Liver (tissue), 9 donors: ENCODE results near the gene DNASE2B. TPM values are rescaled to one million over a fixed set of nuclear protein-coding genes. Genes with fewer than 3 reads are reported as not detected.

ENCODE experiments used
- DNase-seq: peaks from one replicate; pipeline ENCODE4 v3.0.0-alpha.2; 2017; ENCODE audit warnings: low spot score
- H3K27ac ChIP-seq, 2 donors: one replicate each; pipeline ENCODE4 v1.7.0; 2013; ENCODE audit warnings: inconsistent platforms in 2 of 2, low read length in 2 of 2, control low read depth in 1 of 2, low read depth in 1 of 2, mild to moderate bottlenecking in 1 of 2
- H3K27me3 ChIP-seq, 4 donors: one replicate each; pipeline versions ENCODE4 v1.6.1 to v1.7.0; 2013; ENCODE audit warnings: low read length in 3 of 4, inconsistent platforms in 1 of 4, mild to moderate bottlenecking in 1 of 4, moderate library complexity in 1 of 4; ENCODE audit not compliant: control insufficient read depth in 4 of 4, insufficient read depth in 4 of 4
- H3K36me3 ChIP-seq, 4 donors: one replicate each; pipeline versions ENCODE4 v1.6.1 to v1.7.0; 2013; ENCODE audit warnings: low read length in 3 of 4, mild to moderate bottlenecking in 3 of 4, low read depth in 1 of 4, moderate library complexity in 1 of 4; ENCODE audit not compliant: control insufficient read depth in 4 of 4, insufficient read depth in 3 of 4
- H3K4me1 ChIP-seq, 4 donors: one replicate each; pipeline versions ENCODE4 v1.6.1 to v1.7.0; 2013; ENCODE audit warnings: low read length in 3 of 4, mild to moderate bottlenecking in 3 of 4, moderate library complexity in 1 of 4; ENCODE audit not compliant: control insufficient read depth in 4 of 4, insufficient read depth in 4 of 4
- H3K4me3 ChIP-seq, 3 donors: one replicate each; pipeline versions ENCODE4 v1.6.1 to v1.7.0; 2013; ENCODE audit warnings: low read length in 3 of 3, control low read depth in 1 of 3, low read depth in 1 of 3, mild to moderate bottlenecking in 1 of 3
- H3K9ac ChIP-seq, 2 donors: one replicate each; pipeline ENCODE4 v1.7.0; 2013; ENCODE audit warnings: low read length in 2 of 2, mild to moderate bottlenecking in 2 of 2, moderate library complexity in 2 of 2, control low read depth in 1 of 2, low read depth in 1 of 2
- H3K9me3 ChIP-seq, 4 donors: one replicate each; pipeline versions ENCODE4 v1.6.1 to v1.7.0; 2013; ENCODE audit warnings: low read length in 3 of 4; ENCODE audit not compliant: control insufficient read depth in 4 of 4
- EGR1 ChIP-seq, 2 donors: IDR thresholded peaks; 2 replicates each; pipeline ENCODE4 v1.6.1; 2016 to 2018; ENCODE audit warnings: antibody characterized with exemption in 2 of 2, low read depth in 2 of 2
- FOXA1 ChIP-seq: IDR thresholded peaks from 2 replicates; pipeline ENCODE4 v1.6.1; 2016; ENCODE audit warnings: antibody characterized with exemption
- FOXA2 ChIP-seq: IDR thresholded peaks from 2 replicates; pipeline ENCODE4 v1.6.1; 2016; ENCODE audit warnings: antibody characterized with exemption
- GABPA ChIP-seq, 2 donors: IDR thresholded peaks in 1 of 2; conservative IDR thresholded peaks in 1 of 2; 2 replicates each; pipeline ENCODE4 v1.6.1; 2016; ENCODE audit warnings: antibody characterized with exemption in 2 of 2, mild to moderate bottlenecking in 1 of 2, moderate library complexity in 1 of 2
- HNF4A ChIP-seq, 2 donors: conservative IDR thresholded peaks; 2 replicates each; pipeline ENCODE4 v1.6.1; 2016; ENCODE audit warnings: antibody characterized with exemption in 2 of 2, mild to moderate bottlenecking in 2 of 2
- HNF4G ChIP-seq: IDR thresholded peaks from 2 replicates; pipeline ENCODE4 v1.6.1; 2016; ENCODE audit warnings: antibody characterized with exemption
- JUND ChIP-seq, 2 donors: IDR thresholded peaks; 2 replicates each; pipeline ENCODE4 v1.6.1; 2016; ENCODE audit warnings: antibody characterized with exemption in 2 of 2
- RAD21 ChIP-seq, 2 donors: IDR thresholded peaks; 2 replicates each; pipeline ENCODE4 v1.6.1; 2016; ENCODE audit warnings: antibody characterized with exemption in 2 of 2, mild to moderate bottlenecking in 2 of 2
- SP1 ChIP-seq: IDR thresholded peaks from 2 replicates; pipeline ENCODE4 v1.6.1; 2018; ENCODE audit warnings: antibody characterized with exemption, mild to moderate bottlenecking
- TAF1 ChIP-seq: conservative IDR thresholded peaks from 2 replicates; pipeline ENCODE4 v1.6.1; 2016; ENCODE audit warnings: antibody characterized with exemption, mild to moderate bottlenecking
- YY1 ChIP-seq: IDR thresholded peaks from 2 replicates; pipeline ENCODE4 v1.6.1; 2016; ENCODE audit warnings: antibody characterized with exemption, mild to moderate bottlenecking
- WGBS: extraction: QIAGEN DNeasy Blood & Tissue Kit; methylation state at CpG from one replicate; pipeline ENCODE4 v1.1.7; 2013; 5-methylcytosine and 5-hydroxymethylcytosine counted together
- polyA plus RNA-seq, 2 donors: library from polyadenylated mRNA; stranded (reverse) in 1 of 2; unstranded in 1 of 2; fragments of 200-250 nt in 1 of 2; fragments of >200 nt in 1 of 2; fragmentation: Nextera tagmentation in 1 of 2; extraction: Ambion mirVana in 1 of 2; gene quantifications; one replicate each; pipeline versions ENCODE4 v1.2.1 to v1.2.3, GENCODE V29; 2013 to 2015
- total RNA-seq, 2 donors: library from RNA; depleted of rRNA; stranded (reverse); fragments of >200 nt; gene quantifications; one replicate each; pipeline ENCODE4 v1.2.3, GENCODE V29; 2014
- TF ChIP-seq, protein P1 (sequence below): IDR thresholded peaks from 2 replicates; pipeline ENCODE4 v1.6.1; 2016; ENCODE audit warnings: antibody characterized with exemption
- TF ChIP-seq, protein P2 (sequence below): IDR thresholded peaks from 2 replicates; pipeline ENCODE4 v1.6.1; 2016; ENCODE audit warnings: antibody characterized with exemption, mild to moderate bottlenecking
- TF ChIP-seq, protein P3 (sequence below): IDR thresholded peaks from 2 replicates; pipeline ENCODE4 v1.6.1; 2016; ENCODE audit warnings: antibody characterized with exemption
- TF ChIP-seq, protein P4 (sequence below): IDR thresholded peaks from 2 replicates; pipeline ENCODE4 v1.6.1; 2016; ENCODE audit warnings: antibody characterized with exemption
- TF ChIP-seq, protein P5 (sequence below): fragments of 150-350 bp; IDR thresholded peaks from 2 replicates; pipeline ENCODE4 v1.5.1; 2017; ENCODE audit warnings: improper control_type of control experiment, low read depth, low read length; ENCODE audit not compliant: missing input control
- donor health status: healthy.
- donor health status: healthy.
- donor health status: healthy.
- donor health status: healthy.
- donor health status: healthy.

The DNASE2B gene
- total and polyA plus RNA-seq, 4 donors: not detected

- H3K27ac ChIP-seq: no peak overlapping the region
- H3K9ac ChIP-seq: no peak overlapping the region
- H3K4me1 ChIP-seq: no peaks in the 10 kb centered on the region
- H3K9me3 ChIP-seq: no peaks in the 10 kb centered on the region
- WGBS: 80% methylated on average over 1 of the region's 1 CpG
- TF ChIP-seq YY1 (no peak), FOXA2 (no peak)
- H3K27me3 ChIP-seq: no peaks in the 10 kb centered on the region
- DNase-seq: no peak
- no peak overlapping the region for H3K4me3 ChIP-seq
- no peaks in the 10 kb centered on the region for H3K36me3 ChIP-seq
Observed at GRCh38 chr1:84385347-84385746, 12.9 kb upstream of the DNASE2B start.

GRCh38 chr1:84386716-84387479, 11.4 kb upstream of the DNASE2B start:
- H3K4me1 ChIP-seq: no peaks in the 10 kb centered on the region
- H3K9ac ChIP-seq: no peak overlapping the region
- H3K4me3 ChIP-seq: no peak overlapping the region
- H3K27me3 ChIP-seq: no peaks in the 10 kb centered on the region
- H3K27ac ChIP-seq: no peak overlapping the region
- TF ChIP-seq, protein P1, sequence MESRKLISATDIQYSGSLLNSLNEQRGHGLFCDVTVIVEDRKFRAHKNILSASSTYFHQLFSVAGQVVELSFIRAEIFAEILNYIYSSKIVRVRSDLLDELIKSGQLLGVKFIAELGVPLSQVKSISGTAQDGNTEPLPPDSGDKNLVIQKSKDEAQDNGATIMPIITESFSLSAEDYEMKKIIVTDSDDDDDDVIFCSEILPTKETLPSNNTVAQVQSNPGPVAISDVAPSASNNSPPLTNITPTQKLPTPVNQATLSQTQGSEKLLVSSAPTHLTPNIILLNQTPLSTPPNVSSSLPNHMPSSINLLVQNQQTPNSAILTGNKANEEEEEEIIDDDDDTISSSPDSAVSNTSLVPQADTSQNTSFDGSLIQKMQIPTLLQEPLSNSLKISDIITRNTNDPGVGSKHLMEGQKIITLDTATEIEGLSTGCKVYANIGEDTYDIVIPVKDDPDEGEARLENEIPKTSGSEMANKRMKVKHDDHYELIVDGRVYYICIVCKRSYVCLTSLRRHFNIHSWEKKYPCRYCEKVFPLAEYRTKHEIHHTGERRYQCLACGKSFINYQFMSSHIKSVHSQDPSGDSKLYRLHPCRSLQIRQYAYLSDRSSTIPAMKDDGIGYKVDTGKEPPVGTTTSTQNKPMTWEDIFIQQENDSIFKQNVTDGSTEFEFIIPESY: no peak
- TF ChIP-seq YY1 (no peak), TAF1 (no peak), SP1 (no peak), RAD21 (IDR thresholded peaks at IDR 0.05) (no peak), HNF4A (conservative IDR thresholded peaks at IDR 0.05) (no peak), EGR1 (IDR thresholded peaks at IDR 0.05; ENCODE audit: low read depth in 2 of 2) (no peak), HNF4G (no peak), JUND (IDR thresholded peaks at IDR 0.05) (no peak), FOXA1 (no peak), GABPA (IDR thresholded peaks at IDR 0.05 in 1 of 2, conservative IDR thresholded peaks at IDR 0.05 in 1 of 2) (no peak)
- TF ChIP-seq, protein P2, sequence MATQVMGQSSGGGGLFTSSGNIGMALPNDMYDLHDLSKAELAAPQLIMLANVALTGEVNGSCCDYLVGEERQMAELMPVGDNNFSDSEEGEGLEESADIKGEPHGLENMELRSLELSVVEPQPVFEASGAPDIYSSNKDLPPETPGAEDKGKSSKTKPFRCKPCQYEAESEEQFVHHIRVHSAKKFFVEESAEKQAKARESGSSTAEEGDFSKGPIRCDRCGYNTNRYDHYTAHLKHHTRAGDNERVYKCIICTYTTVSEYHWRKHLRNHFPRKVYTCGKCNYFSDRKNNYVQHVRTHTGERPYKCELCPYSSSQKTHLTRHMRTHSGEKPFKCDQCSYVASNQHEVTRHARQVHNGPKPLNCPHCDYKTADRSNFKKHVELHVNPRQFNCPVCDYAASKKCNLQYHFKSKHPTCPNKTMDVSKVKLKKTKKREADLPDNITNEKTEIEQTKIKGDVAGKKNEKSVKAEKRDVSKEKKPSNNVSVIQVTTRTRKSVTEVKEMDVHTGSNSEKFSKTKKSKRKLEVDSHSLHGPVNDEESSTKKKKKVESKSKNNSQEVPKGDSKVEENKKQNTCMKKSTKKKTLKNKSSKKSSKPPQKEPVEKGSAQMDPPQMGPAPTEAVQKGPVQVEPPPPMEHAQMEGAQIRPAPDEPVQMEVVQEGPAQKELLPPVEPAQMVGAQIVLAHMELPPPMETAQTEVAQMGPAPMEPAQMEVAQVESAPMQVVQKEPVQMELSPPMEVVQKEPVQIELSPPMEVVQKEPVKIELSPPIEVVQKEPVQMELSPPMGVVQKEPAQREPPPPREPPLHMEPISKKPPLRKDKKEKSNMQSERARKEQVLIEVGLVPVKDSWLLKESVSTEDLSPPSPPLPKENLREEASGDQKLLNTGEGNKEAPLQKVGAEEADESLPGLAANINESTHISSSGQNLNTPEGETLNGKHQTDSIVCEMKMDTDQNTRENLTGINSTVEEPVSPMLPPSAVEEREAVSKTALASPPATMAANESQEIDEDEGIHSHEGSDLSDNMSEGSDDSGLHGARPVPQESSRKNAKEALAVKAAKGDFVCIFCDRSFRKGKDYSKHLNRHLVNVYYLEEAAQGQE: no peak
- TF ChIP-seq, protein P3, sequence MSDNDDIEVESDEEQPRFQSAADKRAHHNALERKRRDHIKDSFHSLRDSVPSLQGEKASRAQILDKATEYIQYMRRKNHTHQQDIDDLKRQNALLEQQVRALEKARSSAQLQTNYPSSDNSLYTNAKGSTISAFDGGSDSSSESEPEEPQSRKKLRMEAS: no peak
- TF ChIP-seq, protein P4, sequence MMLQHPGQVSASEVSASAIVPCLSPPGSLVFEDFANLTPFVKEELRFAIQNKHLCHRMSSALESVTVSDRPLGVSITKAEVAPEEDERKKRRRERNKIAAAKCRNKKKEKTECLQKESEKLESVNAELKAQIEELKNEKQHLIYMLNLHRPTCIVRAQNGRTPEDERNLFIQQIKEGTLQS: no peak
- TF ChIP-seq, protein P5, sequence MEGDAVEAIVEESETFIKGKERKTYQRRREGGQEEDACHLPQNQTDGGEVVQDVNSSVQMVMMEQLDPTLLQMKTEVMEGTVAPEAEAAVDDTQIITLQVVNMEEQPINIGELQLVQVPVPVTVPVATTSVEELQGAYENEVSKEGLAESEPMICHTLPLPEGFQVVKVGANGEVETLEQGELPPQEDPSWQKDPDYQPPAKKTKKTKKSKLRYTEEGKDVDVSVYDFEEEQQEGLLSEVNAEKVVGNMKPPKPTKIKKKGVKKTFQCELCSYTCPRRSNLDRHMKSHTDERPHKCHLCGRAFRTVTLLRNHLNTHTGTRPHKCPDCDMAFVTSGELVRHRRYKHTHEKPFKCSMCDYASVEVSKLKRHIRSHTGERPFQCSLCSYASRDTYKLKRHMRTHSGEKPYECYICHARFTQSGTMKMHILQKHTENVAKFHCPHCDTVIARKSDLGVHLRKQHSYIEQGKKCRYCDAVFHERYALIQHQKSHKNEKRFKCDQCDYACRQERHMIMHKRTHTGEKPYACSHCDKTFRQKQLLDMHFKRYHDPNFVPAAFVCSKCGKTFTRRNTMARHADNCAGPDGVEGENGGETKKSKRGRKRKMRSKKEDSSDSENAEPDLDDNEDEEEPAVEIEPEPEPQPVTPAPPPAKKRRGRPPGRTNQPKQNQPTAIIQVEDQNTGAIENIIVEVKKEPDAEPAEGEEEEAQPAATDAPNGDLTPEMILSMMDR: no peak
- DNase-seq: no peak
- WGBS: 88% methylated on average over 5 of the region's 5 CpGs
- no peaks in the 10 kb centered on the region for H3K9me3 ChIP-seq
- H3K36me3 ChIP-seq: no peaks in the 10 kb centered on the region
